AG09319 (cell line): ENCODE results near the gene MAP2K4.

Experiments used
- DNase-seq: peaks from one replicate; pipeline ENCODE4 v3.0.0-alpha.2; 2010; ENCODE audit warnings: low read depth; ENCODE audit errors: extremely low read depth
- CTCF ChIP-seq: IDR thresholded peaks from 2 replicates; pipeline ENCODE4 v1.5.1; 2011; ENCODE audit warnings: low read depth, mild to moderate bottlenecking, inconsistent platforms, low read length, moderate library complexity

MAP2K4 gene

GRCh38 chr17:12099412-12099811, 78.7 kb downstream of the MAP2K4 start:
- no peak for TF ChIP-seq CTCF
- no peak for DNase-seq

- no peak for TF ChIP-seq CTCF
- no peak for DNase-seq
Measured at GRCh38 chr17:12104831-12105230, 84.2 kb downstream of the MAP2K4 start.

- no peak for DNase-seq
- TF ChIP-seq CTCF, result no peak
Measured at GRCh38 chr17:12107905-12108304, 87.2 kb downstream of the MAP2K4 start.

- DNase-seq, result no peak
Measured at GRCh38 chr17:12110906-12111305, 90.2 kb downstream of the MAP2K4 start.

GRCh38 chr17:12113156-12113555, 92.5 kb downstream of the MAP2K4 start:
- no peak for DNase-seq
- no peak for TF ChIP-seq CTCF

More at GRCh38 chr17:12110906-12111305, 90.2 kb downstream of the MAP2K4 start:
- TF ChIP-seq CTCF, result no peak

GRCh38 chr17:12114686-12115418, 94.2 kb downstream of the MAP2K4 start:
- no peak for TF ChIP-seq CTCF
- no peak for DNase-seq

GRCh38 chr17:12116143-12116542, 95.5 kb downstream of the MAP2K4 start:
- TF ChIP-seq CTCF, result no peak
- no peak for DNase-seq
